Measurements from ENCODE around the gene MYBPC2. TPM values are rescaled to one million over a fixed set of nuclear protein-coding genes. Genes with fewer than 3 reads are reported as not detected.

Gene MYBPC2
- total RNA-seq, 1 donor from 2014 or later, result not detected

GRCh38 chr19:50383852-50384684 is 48.6 kb upstream of the MYBPC2 start, which contains the start of gene POLD1:
Gene POLD1, plus strand, starts transcription at chr19:50384347. Its CDS starts 14,505 bp downstream, at chr19:50398852.
- peak within 1 kb of the TSS; percentile 94 for H3K4me3 Mint-ChIP-seq (ENCODE audit: unreplicated experiment)
- H3K9ac ChIP-seq (ENCODE audit: low read length), result peak within 1 kb of the TSS; percentile 81
- no peaks in the 10 kb centered on the region for H3K27me3 ChIP-seq (ENCODE audit: insufficient read depth, low read length)
- peak within 1 kb of the TSS; percentile 66 for H3K27ac ChIP-seq (ENCODE audit: low read depth, low read length)
- H3K9me3 ChIP-seq (ENCODE audit: insufficient read depth, low read depth, low read length), result no peaks in the 10 kb centered on the region
- peak within 1 kb of the TSS; percentile 97 for H3K4me2 ChIP-seq (ENCODE audit: low read length)
- no peaks in the 10 kb centered on the region for H3K27me3 Mint-ChIP-seq (ENCODE audit: low read depth, unreplicated experiment)
- H3K4me3 ChIP-seq (ENCODE audit: insufficient read depth, low read depth, low read length), result peak within 1 kb of the TSS; percentile 70
- H3K4me1 Mint-ChIP-seq (ENCODE audit: low read depth, unreplicated experiment), result peaks cover 6% of the 10 kb centered on the region
- peaks cover 7% of the 10 kb centered on the region for H3K36me3 Mint-ChIP-seq (ENCODE audit: low read depth, unreplicated experiment)
- H4K20me1 ChIP-seq (ENCODE audit: insufficient read depth, low read length), result no peaks in the 10 kb centered on the region
- H3K4me1 ChIP-seq (ENCODE audit: insufficient read depth, low read length), result peaks cover 11% of the 10 kb centered on the region
- DNase-seq (ENCODE audit: low read depth), result peak; percentile 84
- peaks cover 31% of the 10 kb centered on the region for H3K79me2 ChIP-seq (ENCODE audit: insufficient read depth, low read length)
- peaks cover 10% of the 10 kb centered on the region for H3K36me3 ChIP-seq (ENCODE audit: insufficient read depth, low read length)
- no peak for TF ChIP-seq EZH2 (IDR thresholded peaks at IDR 0.05; ENCODE audit: insufficient read depth, low read length)
- TF ChIP-seq, protein P1, sequence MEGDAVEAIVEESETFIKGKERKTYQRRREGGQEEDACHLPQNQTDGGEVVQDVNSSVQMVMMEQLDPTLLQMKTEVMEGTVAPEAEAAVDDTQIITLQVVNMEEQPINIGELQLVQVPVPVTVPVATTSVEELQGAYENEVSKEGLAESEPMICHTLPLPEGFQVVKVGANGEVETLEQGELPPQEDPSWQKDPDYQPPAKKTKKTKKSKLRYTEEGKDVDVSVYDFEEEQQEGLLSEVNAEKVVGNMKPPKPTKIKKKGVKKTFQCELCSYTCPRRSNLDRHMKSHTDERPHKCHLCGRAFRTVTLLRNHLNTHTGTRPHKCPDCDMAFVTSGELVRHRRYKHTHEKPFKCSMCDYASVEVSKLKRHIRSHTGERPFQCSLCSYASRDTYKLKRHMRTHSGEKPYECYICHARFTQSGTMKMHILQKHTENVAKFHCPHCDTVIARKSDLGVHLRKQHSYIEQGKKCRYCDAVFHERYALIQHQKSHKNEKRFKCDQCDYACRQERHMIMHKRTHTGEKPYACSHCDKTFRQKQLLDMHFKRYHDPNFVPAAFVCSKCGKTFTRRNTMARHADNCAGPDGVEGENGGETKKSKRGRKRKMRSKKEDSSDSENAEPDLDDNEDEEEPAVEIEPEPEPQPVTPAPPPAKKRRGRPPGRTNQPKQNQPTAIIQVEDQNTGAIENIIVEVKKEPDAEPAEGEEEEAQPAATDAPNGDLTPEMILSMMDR (IDR thresholded peaks at IDR 0.05; ENCODE audit: insufficient read depth, low read depth, low read length), result no peak
- no peaks in the 10 kb centered on the region for H3K9me3 Mint-ChIP-seq (ENCODE audit: unreplicated experiment)
- H3K27ac Mint-ChIP-seq (ENCODE audit: unreplicated experiment), result peak within 1 kb of the TSS; percentile 66
- peak within 1 kb of the TSS; percentile 71 for H2AFZ ChIP-seq (ENCODE audit: low read depth, low read length)
- FAIRE-seq, result no peak

GRCh38 chr19:50384685-50385535 is 47.8 kb upstream of the MYBPC2 start:
- peak overlapping the region; percentile 70 for H3K4me3 ChIP-seq (ENCODE audit: insufficient read depth, low read depth, low read length)
- H3K4me1 Mint-ChIP-seq (ENCODE audit: low read depth, unreplicated experiment), result peaks cover 6% of the 10 kb centered on the region
- peak overlapping the region; percentile 66 for H3K27ac ChIP-seq (ENCODE audit: low read depth, low read length)
- FAIRE-seq (no peak), DNase-seq (ENCODE audit: low read depth) (peak; percentile 38)
- TF ChIP-seq, protein P1 (IDR thresholded peaks at IDR 0.05; ENCODE audit: insufficient read depth, low read depth, low read length), result no peak
- TF ChIP-seq EZH2 (IDR thresholded peaks at IDR 0.05; ENCODE audit: insufficient read depth, low read length), result no peak
- no peaks in the 10 kb centered on the region for H4K20me1 ChIP-seq (ENCODE audit: insufficient read depth, low read length)
- peak overlapping the region; percentile 94 for H3K4me3 Mint-ChIP-seq (ENCODE audit: unreplicated experiment)
- H3K27ac Mint-ChIP-seq (ENCODE audit: unreplicated experiment), result peak overlapping the region; percentile 60
- peaks cover 11% of the 10 kb centered on the region for H3K4me1 ChIP-seq (ENCODE audit: insufficient read depth, low read length)
- no peaks in the 10 kb centered on the region for H3K9me3 Mint-ChIP-seq (ENCODE audit: unreplicated experiment)
- peak overlapping the region; percentile 97 for H3K4me2 ChIP-seq (ENCODE audit: low read length)
- H3K9ac ChIP-seq (ENCODE audit: low read length), result peak overlapping the region; percentile 81
- peaks cover 5% of the 10 kb centered on the region for H3K36me3 ChIP-seq (ENCODE audit: insufficient read depth, low read length)
- no peaks in the 10 kb centered on the region for H3K27me3 Mint-ChIP-seq (ENCODE audit: low read depth, unreplicated experiment)
- peaks cover 5% of the 10 kb centered on the region for H3K36me3 Mint-ChIP-seq (ENCODE audit: low read depth, unreplicated experiment)
- H3K79me2 ChIP-seq (ENCODE audit: insufficient read depth, low read length), result peaks cover 33% of the 10 kb centered on the region
- H3K27me3 ChIP-seq (ENCODE audit: insufficient read depth, low read length), result no peaks in the 10 kb centered on the region
- peak overlapping the region; percentile 71 for H2AFZ ChIP-seq (ENCODE audit: low read depth, low read length)
- H3K9me3 ChIP-seq (ENCODE audit: insufficient read depth, low read depth, low read length), result no peaks in the 10 kb centered on the region
